Tibial nerve (tissue), 3 donors: Measurements from ENCODE around the gene LPAR6.

ENCODE experiments used
- POLR2A ChIP-seq, 2 donors: fragments of 450-650 bp; IDR thresholded peaks; one replicate each; pipeline ENCODE4 v1.6.1; 2017; ENCODE audit warnings: antibody characterized with exemption in 2 of 2, mild to moderate bottlenecking in 2 of 2, moderate library complexity in 2 of 2
- TF ChIP-seq, protein P1 (sequence below), 5 experiments: fragments of 200-600 bp in 3 of 5; fragments of 450-650 bp in 2 of 5; sonication (generic) in 3 of 5; IDR thresholded peaks; one replicate each; pipeline ENCODE4 v1.5.1; 2016 to 2019; ENCODE audit warnings: antibody characterized with exemption in 5 of 5, mild to moderate bottlenecking in 3 of 5, moderate library complexity in 2 of 5

GRCh38 chr13:48426052-48426451 is 13.1 kb upstream of the LPAR6 start:
- no peak for TF ChIP-seq POLR2A (IDR thresholded peaks at IDR 0.05)
- TF ChIP-seq, protein P1, sequence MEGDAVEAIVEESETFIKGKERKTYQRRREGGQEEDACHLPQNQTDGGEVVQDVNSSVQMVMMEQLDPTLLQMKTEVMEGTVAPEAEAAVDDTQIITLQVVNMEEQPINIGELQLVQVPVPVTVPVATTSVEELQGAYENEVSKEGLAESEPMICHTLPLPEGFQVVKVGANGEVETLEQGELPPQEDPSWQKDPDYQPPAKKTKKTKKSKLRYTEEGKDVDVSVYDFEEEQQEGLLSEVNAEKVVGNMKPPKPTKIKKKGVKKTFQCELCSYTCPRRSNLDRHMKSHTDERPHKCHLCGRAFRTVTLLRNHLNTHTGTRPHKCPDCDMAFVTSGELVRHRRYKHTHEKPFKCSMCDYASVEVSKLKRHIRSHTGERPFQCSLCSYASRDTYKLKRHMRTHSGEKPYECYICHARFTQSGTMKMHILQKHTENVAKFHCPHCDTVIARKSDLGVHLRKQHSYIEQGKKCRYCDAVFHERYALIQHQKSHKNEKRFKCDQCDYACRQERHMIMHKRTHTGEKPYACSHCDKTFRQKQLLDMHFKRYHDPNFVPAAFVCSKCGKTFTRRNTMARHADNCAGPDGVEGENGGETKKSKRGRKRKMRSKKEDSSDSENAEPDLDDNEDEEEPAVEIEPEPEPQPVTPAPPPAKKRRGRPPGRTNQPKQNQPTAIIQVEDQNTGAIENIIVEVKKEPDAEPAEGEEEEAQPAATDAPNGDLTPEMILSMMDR (IDR thresholded peaks at IDR 0.05): no peak
